NCI-H146 (cell line): Measurements from ENCODE around the gene GRIK5.
A peak's percentile ranks its signal among the peaks of the same experiment; 100 is the strongest.
"Not testable (repeated sequence)": the region's sequence is repeated elsewhere in the genome, so short reads cannot be mapped to it uniquely, and the experiment has no call there.

Source experiments
- DNase-seq: peaks from one replicate; lab custom pipeline; 2025; lab: John Stamatoyannopoulos, UW

GRIK5 gene

DNA sequence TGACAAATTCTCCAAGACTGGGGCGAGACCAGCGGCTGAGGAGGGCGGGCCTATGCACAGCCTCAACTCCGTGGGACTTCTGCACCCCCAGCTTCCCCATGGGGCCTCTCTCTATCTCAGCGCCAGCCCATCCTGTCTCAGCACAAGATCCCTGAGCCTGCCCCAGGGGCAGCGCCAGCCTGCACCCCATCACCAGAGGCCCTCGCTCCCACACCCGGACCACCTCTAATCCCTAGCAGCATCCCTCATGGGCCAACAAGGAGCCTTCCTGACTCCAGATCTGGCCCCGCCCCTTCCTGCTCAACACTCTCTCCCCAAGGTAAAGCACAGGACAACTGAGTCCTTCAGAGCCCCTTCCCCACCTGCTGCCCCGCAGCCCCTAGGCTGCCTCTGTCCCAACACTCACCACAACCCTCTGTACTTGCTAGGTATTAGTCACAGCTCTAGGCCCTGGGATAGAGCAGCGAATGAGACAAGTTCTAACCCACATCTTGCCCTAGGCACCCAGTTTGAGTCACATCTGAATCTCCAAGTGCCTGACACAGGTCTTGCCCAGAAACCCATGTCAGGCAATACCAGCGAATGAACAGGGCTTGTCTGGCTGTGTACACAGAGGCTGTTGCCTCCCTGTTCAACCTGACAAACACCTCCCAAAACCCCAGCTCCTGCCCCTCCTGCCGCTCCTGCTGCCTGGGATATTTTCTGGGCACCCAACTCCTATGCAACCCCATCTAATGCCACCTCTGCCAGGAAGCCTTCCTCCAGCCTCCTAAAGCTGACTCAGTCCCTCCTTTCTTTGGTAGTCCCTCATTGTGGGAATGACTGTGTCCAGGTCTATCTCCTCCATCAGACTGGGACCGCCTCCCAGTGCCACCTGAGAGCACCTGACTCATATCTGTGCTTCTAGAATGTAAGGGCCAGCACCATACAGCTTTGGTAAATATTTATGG, 18.6 kb downstream of the GRIK5 start:
- no peak for DNase-seq

DNA sequence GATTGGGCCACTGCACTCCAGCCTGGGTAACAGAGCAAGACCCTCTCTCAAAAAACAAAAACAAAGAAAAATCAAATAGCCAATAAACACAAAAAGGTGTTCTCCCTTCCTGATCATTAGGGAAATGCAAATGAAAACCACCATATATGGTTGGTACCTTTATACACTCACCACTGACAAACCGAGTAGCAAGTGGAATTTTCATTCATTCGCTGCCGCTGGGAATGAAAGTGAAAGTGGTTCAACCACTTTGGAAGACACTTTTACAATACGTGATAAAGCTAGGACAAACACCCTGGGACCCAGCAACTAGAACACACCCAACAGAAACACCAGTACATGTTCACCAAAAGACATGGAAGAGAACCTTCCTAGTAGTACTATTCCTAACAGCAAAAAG, 21.0 kb downstream of the GRIK5 start:
- no peak for DNase-seq

DNA sequence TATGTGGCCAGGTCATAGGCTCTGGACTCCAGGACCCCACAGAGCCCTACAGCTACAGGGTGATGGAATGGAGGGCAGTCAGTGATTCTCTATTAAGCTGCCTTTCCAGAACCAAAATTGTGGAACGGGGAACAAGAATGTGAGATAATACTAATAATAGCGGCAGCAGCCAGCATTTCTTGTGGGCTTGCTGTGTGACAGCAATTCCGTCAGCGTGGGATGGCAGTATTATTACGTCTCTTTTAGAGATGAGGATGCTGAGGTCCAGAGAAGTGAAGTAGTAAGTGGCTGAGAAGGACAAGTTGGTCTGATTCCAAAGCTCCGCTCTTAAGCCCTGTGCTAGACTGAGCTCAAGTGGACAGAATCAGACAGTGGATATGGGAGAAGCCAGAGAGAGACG, 24.4 kb downstream of the GRIK5 start:
- DNase-seq = no peak

DNA sequence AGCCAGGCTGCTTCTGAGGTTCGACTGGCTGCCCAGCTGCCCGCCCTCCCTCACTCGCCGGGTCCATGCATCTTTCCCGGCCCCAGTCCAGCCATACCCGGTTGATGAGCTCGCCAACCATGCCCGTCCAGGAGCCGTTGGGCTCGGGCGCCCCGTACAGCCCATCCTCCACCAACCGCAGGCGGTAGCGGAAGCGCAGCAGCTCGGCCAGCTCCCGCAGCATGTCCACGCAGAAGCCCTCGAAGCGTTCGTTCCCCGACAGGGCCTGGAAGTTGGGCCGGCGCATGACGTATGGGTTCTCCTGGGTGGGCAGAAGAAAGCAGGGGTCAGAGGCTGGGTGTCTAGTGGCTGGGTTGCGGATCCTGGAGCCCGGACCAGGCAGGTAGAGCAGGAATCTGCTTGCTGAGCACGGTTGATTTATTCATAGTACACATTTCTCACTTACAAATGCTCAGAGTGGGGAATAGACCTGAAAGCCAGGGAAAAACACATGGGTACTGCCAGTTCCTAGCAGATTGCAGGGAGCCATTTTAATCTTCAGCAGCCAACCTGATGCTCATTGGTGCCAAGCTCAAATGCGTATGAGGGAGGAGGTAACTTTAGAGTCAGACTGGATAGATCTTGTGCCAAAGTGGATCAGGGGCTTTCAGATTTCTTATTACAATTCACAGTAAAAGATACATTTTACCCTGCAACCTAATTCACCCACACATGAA, 27.4 kb downstream of the GRIK5 start:
- no peak for DNase-seq

DNA sequence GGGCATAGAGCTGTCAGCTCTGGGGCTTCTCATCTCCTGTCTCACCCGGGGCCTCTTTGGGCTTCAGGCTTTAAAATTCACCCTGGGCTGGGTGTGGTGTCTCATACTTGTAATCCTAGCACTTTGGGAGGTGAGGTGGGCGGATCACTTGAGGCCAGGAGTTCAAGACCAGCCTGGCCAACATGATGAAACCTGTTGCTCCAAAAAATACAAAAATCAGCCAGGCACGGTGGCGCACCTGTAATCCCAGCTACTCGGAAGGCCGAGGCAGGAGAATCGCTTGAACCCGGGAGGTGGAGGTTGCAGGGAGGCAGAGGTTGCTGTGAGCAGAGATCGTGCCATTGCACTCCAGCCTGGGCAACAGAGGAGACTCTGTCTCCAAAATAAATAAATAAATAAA, 29.5 kb downstream of the GRIK5 start:
- not testable (repeated sequence) for DNase-seq

DNA sequence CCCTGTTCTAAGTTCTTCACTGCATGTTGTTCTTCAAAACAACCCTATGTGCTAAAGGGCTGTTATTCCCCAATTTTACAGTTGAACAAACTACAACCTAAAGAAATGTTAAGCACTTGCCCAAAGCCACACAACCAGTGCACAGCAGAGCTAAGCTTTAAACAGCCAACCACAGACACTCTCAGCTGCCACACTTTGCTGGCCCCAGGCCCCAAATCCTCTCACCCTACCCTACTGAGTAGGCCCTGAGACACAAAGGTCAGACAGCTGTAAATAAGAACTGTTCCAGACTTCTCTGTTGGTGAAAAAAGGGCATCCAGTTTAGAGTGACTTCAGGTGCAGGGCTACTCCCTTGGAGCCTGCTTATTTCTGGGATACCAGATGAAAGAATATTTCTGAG, 30.0 kb downstream of the GRIK5 start:
- DNase-seq = no peak

DNA sequence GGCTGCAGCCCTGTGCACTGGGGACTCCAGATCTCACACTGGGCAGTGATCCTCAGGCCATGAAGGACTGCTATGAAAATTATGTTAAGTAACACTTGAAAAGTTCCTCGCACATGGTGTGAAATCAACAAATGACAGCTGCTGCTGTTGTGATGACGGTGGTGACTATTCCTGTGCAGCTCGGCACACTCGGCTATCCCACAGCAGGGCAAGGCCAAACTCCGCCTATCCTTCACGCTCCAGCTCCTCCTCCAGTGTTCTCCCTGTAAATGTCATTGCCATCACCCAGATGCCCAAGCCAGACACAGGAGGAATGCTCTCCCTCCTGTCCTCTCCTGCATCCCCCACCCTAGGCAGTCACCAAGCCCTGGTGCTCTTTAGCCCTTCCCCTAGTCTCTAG, 31.3 kb downstream of the GRIK5 start:
- no peak for DNase-seq

DNA sequence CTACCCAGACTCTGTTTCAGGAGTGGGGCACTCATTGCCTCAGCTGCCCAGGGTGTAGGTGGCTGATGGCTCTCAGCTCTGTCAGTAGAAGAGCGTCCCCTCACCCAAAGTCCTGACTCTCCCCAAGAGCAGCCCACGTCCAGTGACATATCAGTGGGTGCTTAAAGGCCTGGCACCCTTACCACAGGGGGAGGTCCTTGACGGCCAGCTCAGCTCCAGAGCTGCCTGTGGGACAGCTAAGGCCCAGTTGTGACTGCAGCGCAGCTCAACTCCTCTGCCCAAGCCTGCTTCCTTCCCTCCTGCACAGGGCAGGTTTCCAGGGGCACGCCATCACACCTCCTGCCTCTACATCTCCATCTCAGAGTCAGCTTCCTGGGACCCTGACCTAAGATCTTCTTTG, 32.4 kb downstream of the GRIK5 start:
- DNase-seq = no peak

DNA sequence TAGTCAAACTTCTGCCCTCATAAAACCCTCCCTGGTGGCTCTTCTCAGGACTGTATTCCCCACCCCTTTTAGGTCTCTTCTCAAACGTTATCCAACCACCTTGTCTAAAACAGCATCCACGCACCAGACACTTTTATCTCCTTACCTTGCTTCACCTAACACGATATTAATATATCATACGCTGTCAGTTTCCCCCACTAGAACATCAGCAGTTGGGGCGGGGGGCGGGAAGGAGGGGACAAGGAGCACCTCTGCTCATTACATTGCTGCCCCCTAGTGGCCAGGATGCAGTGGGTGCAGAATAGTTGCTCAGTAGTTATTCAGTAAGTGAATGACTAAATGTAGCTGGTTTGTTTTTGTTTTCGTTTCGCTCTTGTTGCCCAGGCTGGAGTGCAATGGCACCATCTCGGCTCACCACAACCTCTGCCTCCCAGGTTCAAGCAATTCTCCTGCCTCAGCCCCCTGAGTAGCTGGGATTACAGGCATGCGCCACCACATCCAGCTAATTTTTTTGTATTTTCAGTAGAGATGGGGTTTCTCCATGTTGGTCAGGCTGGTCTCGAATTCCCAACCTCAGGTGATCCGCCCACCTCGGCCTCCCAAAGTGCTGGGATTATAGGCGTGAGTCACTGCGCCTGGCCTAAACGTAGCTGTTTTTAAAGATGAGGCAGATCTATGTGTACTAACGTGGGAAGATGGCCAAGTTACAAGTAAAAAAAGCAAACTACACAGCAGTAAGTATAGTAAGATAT, 35.2 kb downstream of the GRIK5 start:
- peak; percentile 74 for DNase-seq

DNA sequence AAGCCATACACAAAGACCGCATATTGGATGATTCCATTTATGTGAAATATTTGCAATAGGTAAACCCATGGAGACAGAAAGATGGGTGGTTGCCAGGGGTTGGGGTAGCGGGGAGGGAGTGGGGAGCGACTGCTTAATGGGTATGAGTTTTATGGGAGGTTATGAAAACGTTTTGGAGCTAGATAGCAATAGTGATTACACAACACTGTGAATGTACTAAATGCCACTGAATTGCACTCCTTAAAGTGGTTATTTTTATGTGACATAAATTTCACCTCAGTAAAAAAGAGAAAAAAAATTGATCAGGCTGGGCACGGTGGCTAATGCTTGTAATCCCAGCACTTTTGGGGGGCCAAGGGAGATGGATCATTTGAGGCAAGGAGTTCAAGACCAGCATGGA, 36.6 kb downstream of the GRIK5 start:
- no peak for DNase-seq

DNA sequence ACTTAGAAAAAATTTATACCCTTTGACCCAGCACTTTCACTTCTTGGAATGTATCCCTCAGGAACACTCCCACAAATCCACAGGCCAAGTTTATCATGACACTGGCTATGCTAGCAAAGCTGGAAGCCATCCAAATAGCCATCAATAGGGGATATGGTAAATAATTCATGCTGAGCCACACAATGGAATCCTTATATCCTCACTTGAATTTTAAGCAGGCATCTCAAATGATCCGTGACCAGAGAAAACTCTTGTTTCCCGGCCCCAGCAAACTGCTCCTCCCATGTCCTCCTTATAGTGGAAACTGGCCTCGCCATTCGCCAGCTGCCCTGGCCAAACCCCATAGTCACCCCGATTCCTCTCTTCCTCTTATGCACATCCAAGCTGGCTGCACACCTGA, 37.6 kb downstream of the GRIK5 start:
- peak; percentile 99 for DNase-seq

DNA sequence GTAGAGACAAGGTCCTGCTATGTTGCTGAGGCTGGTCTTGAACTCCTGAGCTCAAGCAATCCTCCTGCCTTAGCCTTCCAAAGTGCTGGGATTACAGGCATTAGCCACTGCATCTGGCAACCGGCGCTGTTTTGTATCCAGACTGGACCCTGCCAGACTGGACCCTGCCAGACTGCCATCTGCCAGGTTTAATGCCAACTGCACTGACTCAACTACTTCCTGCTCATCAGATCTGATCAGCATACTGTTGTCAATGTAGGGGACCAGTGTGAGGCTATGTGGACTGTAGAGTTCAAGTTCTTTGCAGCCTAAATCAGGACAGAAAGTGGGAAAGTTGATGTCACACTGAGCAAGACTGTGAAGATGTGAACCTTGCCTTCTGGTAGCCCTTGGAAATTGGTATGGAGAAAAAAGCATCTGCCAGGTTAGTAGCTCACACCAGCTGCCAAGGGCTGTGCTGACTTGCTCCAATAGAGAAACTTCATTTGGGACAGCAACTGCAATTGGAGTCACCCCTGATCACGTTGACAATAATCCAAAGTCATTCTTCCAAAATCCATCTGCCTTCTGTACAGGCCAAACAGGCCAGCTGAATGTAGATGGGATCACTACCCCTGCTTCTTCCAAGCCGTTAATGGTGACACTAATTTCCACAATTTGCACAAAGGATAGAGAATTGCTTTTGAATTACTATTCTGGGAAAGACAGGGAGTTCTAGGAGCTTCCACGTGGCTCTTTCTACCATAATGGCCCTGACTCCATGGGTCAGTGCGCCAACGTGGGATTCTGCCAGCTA, 39.2 kb downstream of the GRIK5 start:
- no peak for DNase-seq

DNA sequence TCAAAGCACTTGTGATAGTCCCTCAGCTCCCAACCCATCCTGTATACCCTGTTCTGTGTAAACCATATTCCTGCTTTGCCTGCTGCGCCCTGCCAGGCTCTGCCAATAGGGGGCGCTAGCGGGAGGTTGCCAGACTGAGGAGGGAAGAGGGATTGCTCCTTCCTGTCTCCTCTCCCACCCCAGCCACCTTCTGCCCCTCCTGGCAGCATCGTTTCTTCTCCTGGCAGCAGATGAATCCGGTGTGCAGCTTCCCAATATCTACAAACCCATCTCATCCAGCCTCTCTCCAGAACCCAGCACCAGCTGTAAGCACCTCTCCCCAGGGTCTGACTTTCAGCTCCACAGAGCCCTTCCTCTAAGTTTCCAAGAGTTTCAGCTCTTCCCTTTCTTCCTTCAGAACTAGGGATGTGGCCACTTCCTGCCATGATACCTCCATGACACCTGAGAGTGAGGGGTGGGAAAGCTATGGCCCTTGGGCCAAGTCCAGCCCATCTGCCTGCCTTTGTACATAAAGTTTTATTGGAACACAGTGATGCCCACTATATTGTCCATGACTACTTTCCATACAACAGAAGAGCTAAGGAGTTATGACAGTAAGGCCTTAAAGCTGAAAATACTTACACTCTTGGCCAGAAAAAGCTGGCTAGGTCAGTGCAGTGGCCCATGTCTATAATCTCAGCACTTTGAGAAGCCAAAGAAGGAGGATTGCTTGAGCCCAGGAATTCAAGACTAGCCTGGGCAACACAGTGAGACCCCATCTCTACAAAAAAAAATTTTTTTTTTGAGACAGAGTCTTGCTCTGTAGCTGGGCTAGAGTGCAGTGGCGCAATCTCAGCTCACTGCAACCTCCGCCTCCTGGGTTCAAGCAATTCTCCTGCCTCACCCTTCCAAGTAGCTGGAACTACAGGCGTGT, 41.4 kb downstream of the GRIK5 start:
- DNase-seq = no peak

DNA sequence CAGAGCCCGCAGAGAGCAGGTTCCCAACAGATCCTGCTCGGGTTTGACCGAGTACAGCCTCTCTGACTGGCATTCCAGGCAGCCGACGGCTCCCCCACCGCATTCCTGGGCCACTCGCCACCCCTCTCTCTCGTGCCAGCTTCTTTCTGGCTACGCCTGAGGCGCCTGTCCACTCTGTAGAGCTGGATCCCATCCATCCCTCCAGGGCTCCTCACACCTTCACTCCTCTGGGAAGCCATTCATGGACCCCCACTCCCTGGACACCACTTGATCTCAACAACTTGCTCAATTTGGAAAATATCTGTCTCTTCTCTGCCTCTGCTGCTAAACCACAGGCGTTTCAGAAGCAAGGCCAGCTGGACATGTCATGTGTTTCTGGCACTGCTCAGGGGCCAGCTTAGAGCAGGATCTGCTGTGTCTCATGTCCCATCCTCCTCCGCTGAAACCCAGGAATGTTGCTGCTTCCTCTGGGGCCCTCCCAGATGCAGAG, 45.3 kb downstream of the GRIK5 start:
- DNase-seq = no peak

DNA sequence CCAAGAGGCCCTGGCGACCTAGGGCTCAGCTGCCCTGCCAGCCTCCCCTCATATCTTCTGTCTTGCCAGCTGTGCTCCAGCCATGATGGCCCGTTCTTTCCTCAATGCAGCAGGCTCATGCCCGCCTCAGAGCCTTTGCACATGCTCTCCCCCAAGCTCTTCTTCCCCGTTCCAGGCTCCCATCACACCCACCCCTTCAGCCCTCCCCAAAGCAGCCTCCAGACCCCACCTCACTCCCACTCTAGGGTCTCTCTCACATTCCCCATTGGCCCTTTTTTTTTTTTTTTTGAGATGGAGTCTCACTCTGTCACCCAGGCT, 46.1 kb downstream of the GRIK5 start:
- no peak for DNase-seq

DNA sequence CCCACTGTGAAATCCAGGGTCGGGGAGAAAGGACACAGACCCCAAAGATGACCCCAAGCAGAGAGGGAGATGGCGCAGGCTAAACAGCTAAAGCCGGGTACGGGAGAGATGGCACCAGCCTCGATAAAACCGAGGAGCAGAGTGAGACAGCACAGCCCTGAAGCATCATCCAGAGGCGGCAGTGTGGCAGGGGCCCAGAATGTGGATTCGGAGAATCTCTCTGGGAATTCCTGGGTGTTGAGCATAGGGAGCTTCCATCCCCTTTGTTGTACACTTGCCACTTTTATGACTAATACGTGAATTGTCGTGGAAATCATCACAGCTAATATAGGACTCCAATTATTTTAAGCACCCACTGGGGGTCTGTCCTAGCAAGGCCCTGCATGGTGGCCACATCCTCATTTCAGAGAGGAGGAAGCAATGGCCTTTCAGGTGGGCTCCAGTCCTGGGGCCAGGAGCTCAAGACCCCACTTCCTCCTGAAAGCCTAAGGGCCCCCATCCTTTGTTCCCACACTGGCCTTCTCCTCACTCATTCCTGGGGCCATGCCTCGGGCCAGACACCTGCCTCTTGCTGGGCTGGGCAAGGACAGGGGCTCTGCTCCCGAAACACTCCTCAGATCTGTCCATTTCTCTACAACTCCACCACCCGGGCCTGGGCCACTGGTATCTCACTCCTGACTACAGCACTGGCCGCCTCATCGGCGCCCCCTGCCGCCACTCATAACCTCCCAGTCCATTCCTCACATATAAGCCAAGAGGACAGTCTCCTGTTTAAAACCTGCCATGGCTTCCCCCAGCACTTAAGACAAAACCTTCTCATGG, 46.7 kb downstream of the GRIK5 start:
- no peak for DNase-seq

DNA sequence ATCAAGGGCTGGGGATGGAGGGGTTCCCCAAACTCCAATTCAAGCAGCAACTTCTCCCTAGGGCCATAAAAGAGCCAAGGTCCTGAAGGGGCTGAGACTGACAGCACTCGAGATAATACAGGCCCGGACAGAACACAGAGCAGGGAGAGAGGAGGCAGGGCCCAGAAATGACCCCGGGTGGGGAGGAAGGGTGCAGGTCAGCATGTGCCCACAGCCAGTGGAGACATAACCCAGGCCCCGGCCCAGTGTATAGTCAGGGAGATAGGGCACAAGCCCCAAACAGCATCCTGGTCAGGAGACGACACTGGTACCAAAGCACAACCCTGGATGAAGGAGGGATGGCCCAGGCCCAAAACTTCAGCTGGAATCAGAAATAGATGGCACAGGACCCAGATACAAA, 47.4 kb downstream of the GRIK5 start:
- no peak for DNase-seq

DNA sequence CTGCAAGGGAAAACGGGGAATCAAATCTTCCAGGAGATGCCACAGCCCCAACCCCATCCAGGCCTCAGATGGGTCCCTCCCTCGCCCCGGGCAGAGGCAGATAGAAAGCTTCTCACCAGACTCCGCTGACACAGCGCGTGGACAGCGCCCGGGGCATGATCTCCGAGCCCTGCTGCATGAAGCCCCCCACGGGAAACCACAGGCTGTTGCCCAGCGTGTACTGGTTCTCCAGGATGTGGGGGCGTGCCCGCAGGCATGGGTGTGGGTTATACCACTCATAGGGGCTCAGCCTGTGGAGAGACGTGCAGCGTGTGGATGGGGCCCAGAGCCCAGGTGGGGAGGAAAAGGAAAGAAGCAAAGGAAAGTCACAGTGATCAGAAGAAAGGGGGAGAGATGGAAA, 48.8 kb downstream of the GRIK5 start:
- no peak for DNase-seq

DNA sequence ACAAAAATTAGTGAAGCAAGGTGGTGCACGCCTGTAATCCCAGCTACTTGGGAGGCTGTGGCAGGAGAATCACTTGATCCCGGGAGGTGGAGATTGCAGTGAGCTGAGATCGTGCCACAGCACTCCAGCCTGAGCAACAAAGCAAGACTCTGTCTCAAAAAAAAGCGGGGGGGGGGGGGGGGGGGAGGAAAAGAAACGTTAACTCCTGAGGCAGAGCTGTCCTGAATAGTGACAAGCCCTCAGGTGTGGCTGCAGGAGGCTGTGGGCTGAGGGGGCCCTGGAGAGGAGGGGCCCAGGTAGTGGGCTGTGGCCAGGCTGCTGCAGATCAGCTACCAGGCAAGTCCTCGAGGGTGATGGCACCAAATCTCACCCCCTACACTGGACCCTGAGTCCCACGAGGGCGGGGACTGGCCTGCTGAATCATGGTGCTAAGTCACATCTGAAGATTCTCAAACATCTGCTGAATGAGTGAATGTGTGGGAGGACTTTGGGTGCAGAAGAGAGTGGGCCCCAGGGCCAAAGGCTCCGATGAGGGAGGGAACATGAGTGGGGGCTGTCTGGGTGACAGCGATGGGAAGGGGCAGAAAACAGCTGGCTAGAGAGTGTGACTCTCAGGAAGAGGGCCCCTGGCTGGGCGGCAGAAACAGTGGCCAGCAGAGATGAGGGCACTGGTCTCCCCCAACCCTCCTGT, 51.4 kb downstream of the GRIK5 start:
- DNase-seq = no peak
